ENCODE measurements around the gene SBNO2. TPM values are rescaled to one million over a fixed set of nuclear protein-coding genes. Genes with fewer than 3 reads are reported as not detected.
A peak's percentile ranks its signal among the peaks of the same experiment; 100 is the strongest.

The SBNO2 gene
- total and polyA plus RNA-seq, 2 of the 4 experiments (the other 2 are of a cell fraction), result 13.4 to 40.5 TPM

DNA sequence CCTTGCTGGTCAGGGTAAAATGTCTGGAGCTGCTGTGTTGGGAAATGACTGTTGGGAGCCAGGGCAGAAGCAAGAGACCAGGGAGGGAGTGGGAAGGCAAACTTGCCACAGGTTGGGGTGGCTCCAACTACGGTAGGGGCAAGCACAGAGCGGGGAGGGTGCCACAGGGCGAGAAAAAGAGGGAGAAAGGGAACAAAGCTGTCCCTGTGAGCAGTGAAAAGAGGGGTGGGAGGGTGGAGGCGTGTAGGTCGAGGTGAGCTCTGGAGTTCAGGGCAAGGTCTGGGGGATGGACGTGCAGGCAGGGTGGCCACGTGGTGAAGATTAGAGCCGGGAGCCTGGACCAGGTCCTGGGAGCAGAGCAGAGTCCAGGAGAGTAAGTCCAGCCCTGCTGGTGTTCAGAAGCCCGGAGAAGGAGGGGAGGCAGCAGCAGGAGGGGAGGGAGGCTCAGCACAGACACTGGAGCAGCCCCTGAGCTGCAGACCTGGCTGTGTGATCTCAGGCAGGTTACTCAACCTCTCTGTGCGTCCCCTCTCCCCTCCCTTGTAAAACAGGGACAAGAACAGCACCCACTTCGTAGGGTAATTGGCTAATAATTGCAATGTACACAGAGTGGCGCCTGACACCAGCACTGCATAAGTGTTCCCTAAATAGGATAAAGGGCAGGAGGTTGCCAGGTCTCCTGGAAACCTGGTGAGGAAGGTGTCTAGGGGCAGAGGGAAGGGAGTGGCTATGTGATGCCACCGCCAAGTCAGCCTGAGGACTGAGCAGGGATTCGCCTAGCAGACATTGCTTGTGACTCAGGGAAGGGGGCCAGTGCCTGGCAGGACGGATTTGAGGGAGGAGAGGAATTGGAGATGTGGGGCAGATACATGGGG lies 75.7 kb downstream of the SBNO2 start:
- intact Hi-C loops (cut with micrococcal nuclease) (no loop called here), dilution Hi-C loops (cut with HindIII; ENCODE audit: low sequenced_read_pairs, unreplicated experiment) (no loop called here), in situ Hi-C loops (cut with MboI; ENCODE audit: low sequenced_read_pairs) (no loop called here)
- Histone ChIP-seq H3K4ac (ENCODE audit: low read depth, low read length) (peak overlapping the region; percentile 91), H3K27ac (ENCODE audit: insufficient read depth, low read length) (peak overlapping the region; percentile 53), H2BK15ac (ENCODE audit: low read depth, low read length) (peak overlapping the region; percentile 91; the same call in 1 of the 3 replicates), H4K91ac (ENCODE audit: insufficient read depth, low read depth, low read length) (peak overlapping the region; percentile 74), H3K14ac (replicated peaks; ENCODE audit: low read depth, low read length) (peak overlapping the region; percentile 72), H3K4me2 (ENCODE audit: low read depth, low read length) (no peak overlapping the region), H3K18ac (ENCODE audit: low read depth, low read length) (peak overlapping the region; percentile 24), H3K9me1 (ENCODE audit: insufficient read depth, low read length) (peaks cover 15% of the 10 kb centered on the region), H3K27me3 (ENCODE audit: control insufficient read depth, insufficient read depth, low read length) (no peaks in the 10 kb centered on the region), H3K9me3 (ENCODE audit: control insufficient read depth, insufficient read depth, low read length) (peaks cover 3% of the 10 kb centered on the region), H2BK20ac (ENCODE audit: low read depth, low read length) (peak overlapping the region; percentile 85), H3K36me3 (ENCODE audit: control insufficient read depth, insufficient read depth, low read length) (peaks cover 4% of the 10 kb centered on the region; the same call in 1 of the 2 replicates), H3K23ac (ENCODE audit: low read depth, low read length) (peak overlapping the region; percentile 63; the same call in 1 of the 2 replicates), H2AFZ (replicated peaks; ENCODE audit: low read length, poor library complexity) (peak overlapping the region; percentile 64), H3K9ac (ENCODE audit: low read depth, low read length) (no peak overlapping the region), H3K79me1 (ENCODE audit: low read depth in 1 of 2, low read length in 2 of 2) (peaks cover 3 to 22% of the 10 kb centered on the region in 2 experiments; a peak in 2 of 4 replicates), H3K4me1 (ENCODE audit: control insufficient read depth, insufficient read depth, low read length) (peaks cover 20% of the 10 kb centered on the region), H2BK120ac (ENCODE audit: low read depth, low read length) (peak overlapping the region; percentile 94), H3K56ac (ENCODE audit: extremely low read depth, insufficient read depth, low read length) (no peak overlapping the region), H2BK5ac (ENCODE audit: low read depth, low read length, poor library complexity, severe bottlenecking) (peak overlapping the region; percentile 73), H4K8ac (ENCODE audit: low read depth in 2 of 2, low read length in 2 of 2) (peak overlapping the region; percentile 16 to 76; a peak in 3 of 4 replicates), H2AK5ac (ENCODE audit: low read depth, low read length) (peak overlapping the region; percentile 98), H4K20me1 (ENCODE audit: insufficient read depth, low read length) (peaks cover 29% of the 10 kb centered on the region), H4K5ac (ENCODE audit: low read depth, low read length) (peak overlapping the region; percentile 41), H2AK9ac (replicated peaks; ENCODE audit: low read depth, low read length, poor library complexity) (peak overlapping the region; percentile 89), H3K4me3 (ENCODE audit: insufficient read depth, low read depth, low read length) (no peak overlapping the region)
- WGBS, 2 experiments (ENCODE audit: extremely low coverage in 2 of 2, insufficient read length in 1 of 2), result 73% methylated on average over 6 of the region's 15 CpGs; no CpG with 5 or more reads in 1 of the 2 experiments
- DNase-seq (peak; percentile 34), ATAC-seq (ENCODE audit: low read depth) (no peak)
- ChIA-PET POLR2A (ENCODE audit: unreplicated experiment) (interaction anchor here (0.6 kb wide), 1 partner anchor 15 kb away, joined by 6 read pairs; no protein-coding TSS in a partner anchor), CTCF (no interaction called here)
- TF ChIP-seq RFX5 (IDR thresholded peaks at IDR 0.05; ENCODE audit: low read depth, low read length) (no peak), CHD1 (IDR thresholded peaks at IDR 0.05; ENCODE audit: low read depth, low read length) (no peak), MAZ (IDR thresholded peaks at IDR 0.05; ENCODE audit: borderline replicate concordance, low read depth, low read length) (no peak), MAFK (IDR thresholded peaks at IDR 0.05; ENCODE audit: low read depth, low read length) (no peak), SMC3 (IDR thresholded peaks at IDR 0.05; ENCODE audit: low read depth, low read length) (no peak)
- TF ChIP-seq, protein P1, sequence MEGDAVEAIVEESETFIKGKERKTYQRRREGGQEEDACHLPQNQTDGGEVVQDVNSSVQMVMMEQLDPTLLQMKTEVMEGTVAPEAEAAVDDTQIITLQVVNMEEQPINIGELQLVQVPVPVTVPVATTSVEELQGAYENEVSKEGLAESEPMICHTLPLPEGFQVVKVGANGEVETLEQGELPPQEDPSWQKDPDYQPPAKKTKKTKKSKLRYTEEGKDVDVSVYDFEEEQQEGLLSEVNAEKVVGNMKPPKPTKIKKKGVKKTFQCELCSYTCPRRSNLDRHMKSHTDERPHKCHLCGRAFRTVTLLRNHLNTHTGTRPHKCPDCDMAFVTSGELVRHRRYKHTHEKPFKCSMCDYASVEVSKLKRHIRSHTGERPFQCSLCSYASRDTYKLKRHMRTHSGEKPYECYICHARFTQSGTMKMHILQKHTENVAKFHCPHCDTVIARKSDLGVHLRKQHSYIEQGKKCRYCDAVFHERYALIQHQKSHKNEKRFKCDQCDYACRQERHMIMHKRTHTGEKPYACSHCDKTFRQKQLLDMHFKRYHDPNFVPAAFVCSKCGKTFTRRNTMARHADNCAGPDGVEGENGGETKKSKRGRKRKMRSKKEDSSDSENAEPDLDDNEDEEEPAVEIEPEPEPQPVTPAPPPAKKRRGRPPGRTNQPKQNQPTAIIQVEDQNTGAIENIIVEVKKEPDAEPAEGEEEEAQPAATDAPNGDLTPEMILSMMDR (conservative IDR thresholded peaks at IDR 0.05; ENCODE audit: low read depth, low read length), result no peak
- no TSS peak for BruUV-seq (replicated peaks)

Data from IMR-90 (cell line).